H9 (cell line): ENCODE data around the gene METRN. TPM values are rescaled to one million over a fixed set of nuclear protein-coding genes. Genes with fewer than 3 reads are reported as not detected.
A peak's percentile ranks its signal among the peaks of the same experiment; 100 is the strongest.

Source experiments
- DNase-seq: peaks from one replicate; pipeline ENCODE4 v3.0.0-alpha.2; 2017
- H2AFZ ChIP-seq: one replicate; pipeline ENCODE4 v1.6.1; 2013; ENCODE audit warnings: mild to moderate bottlenecking, low read length, control low read depth, moderate library complexity
- H2AK5ac ChIP-seq: 2 replicates; pipeline ENCODE4 v1.6.1; 2013; ENCODE audit warnings: low read length, control low read depth, mixed read lengths; ENCODE audit not compliant: insufficient read length
- H2BK120ac ChIP-seq: one replicate; pipeline ENCODE4 v1.6.1; 2013; ENCODE audit warnings: low read depth, mild to moderate bottlenecking, low read length, control low read depth, inconsistent platforms; ENCODE audit not compliant: poor library complexity, severe bottlenecking
- H2BK12ac ChIP-seq: 2 replicates; pipeline ENCODE4 v1.6.1; 2013; ENCODE audit warnings: low read length, control low read depth, mixed read lengths, low read depth; ENCODE audit not compliant: insufficient read length
- H2BK15ac ChIP-seq: 2 replicates; pipeline ENCODE4 v1.6.1; 2013; ENCODE audit warnings: low read depth, low read length, control low read depth
- H2BK20ac ChIP-seq: one replicate; pipeline ENCODE4 v1.6.1; 2013; ENCODE audit warnings: low read depth, mild to moderate bottlenecking, low read length, control low read depth, inconsistent platforms; ENCODE audit not compliant: poor library complexity, severe bottlenecking
- H2BK5ac ChIP-seq: 2 replicates; pipeline ENCODE4 v1.6.1; 2013; ENCODE audit warnings: low read length, control low read depth, mixed read lengths; ENCODE audit not compliant: insufficient read length
- H3K14ac ChIP-seq: 2 replicates; pipeline ENCODE4 v1.6.1; 2013; ENCODE audit warnings: low read length, control low read depth; ENCODE audit not compliant: insufficient read depth
- H3K18ac ChIP-seq: 2 replicates; pipeline ENCODE4 v1.6.1; 2013; ENCODE audit warnings: low read depth, mild to moderate bottlenecking, mixed read lengths, low read length, control low read depth; ENCODE audit not compliant: insufficient read length
- H3K23ac ChIP-seq: 2 replicates; pipeline ENCODE4 v1.6.1; 2013; ENCODE audit warnings: low read length, control low read depth, mixed read lengths, low read depth; ENCODE audit not compliant: insufficient read length
- H3K23me2 ChIP-seq: 2 replicates; pipeline ENCODE4 v1.6.1; 2013; ENCODE audit warnings: low read depth, mild to moderate bottlenecking, mixed read lengths, low read length, control low read depth; ENCODE audit not compliant: insufficient read length, poor library complexity, severe bottlenecking
- H3K27ac ChIP-seq: 2 replicates; pipeline ENCODE4 v1.5.1; 2013; ENCODE audit warnings: low read length, control low read depth, mixed read lengths, low read depth; ENCODE audit not compliant: insufficient read length
- H3K27me3 ChIP-seq: 2 replicates; pipeline ENCODE4 v1.6.1; 2013; ENCODE audit warnings: low read length, control low read depth, inconsistent platforms; ENCODE audit not compliant: insufficient read depth
- H3K4ac ChIP-seq: 2 replicates; pipeline ENCODE4 v1.6.1; 2013; ENCODE audit warnings: low read depth, mild to moderate bottlenecking, control low read depth, inconsistent platforms, low read length, moderate library complexity
- H3K4me1 ChIP-seq: 2 replicates; pipeline ENCODE4 v1.6.1; 2013; ENCODE audit warnings: low read length, control low read depth, inconsistent platforms; ENCODE audit not compliant: insufficient read depth
- H3K4me2 ChIP-seq: 2 replicates; pipeline ENCODE4 v1.6.1; 2013; ENCODE audit warnings: low read length, control low read depth, mixed read lengths; ENCODE audit not compliant: insufficient read length, insufficient read depth
- H3K56ac ChIP-seq: 2 replicates; pipeline ENCODE4 v1.6.1; 2013; ENCODE audit warnings: low read depth, mild to moderate bottlenecking, mixed read lengths, low read length, control low read depth; ENCODE audit not compliant: insufficient read length
- H3K79me1 ChIP-seq: 2 replicates; pipeline ENCODE4 v1.6.1; 2013; ENCODE audit warnings: low read depth, mild to moderate bottlenecking, moderate library complexity, low read length, control low read depth, inconsistent platforms; ENCODE audit not compliant: insufficient read depth, poor library complexity, severe bottlenecking
- H3K79me2 ChIP-seq: 2 replicates; pipeline ENCODE4 v1.6.1; 2013; ENCODE audit warnings: low read length, control low read depth, inconsistent platforms; ENCODE audit not compliant: insufficient read depth
- H3K9ac ChIP-seq: 2 replicates; pipeline ENCODE4 v1.6.1; 2013; ENCODE audit warnings: low read length, control low read depth, mixed read lengths; ENCODE audit not compliant: insufficient read length; ENCODE audit errors: extremely low read depth
- H3K9me3 ChIP-seq: one replicate; pipeline ENCODE4 v1.6.1; 2013; ENCODE audit warnings: low read depth, low read length, inconsistent platforms; ENCODE audit not compliant: control insufficient read depth
- H3T11ph ChIP-seq: one replicate; pipeline ENCODE4 v1.6.1; 2013; ENCODE audit warnings: mild to moderate bottlenecking, low read length, control low read depth, inconsistent platforms
- H4K20me1 ChIP-seq: one replicate; pipeline ENCODE4 v1.6.1; 2013; ENCODE audit not compliant: control insufficient read depth, insufficient read length, insufficient read depth
- H4K5ac ChIP-seq: 2 replicates; pipeline ENCODE4 v1.6.1; 2013; ENCODE audit warnings: low read depth, mild to moderate bottlenecking, mixed read lengths, low read length, control low read depth; ENCODE audit not compliant: insufficient read length
- H4K8ac ChIP-seq: replicated peaks from 2 replicates; pipeline ENCODE4 v1.6.1; 2013; ENCODE audit warnings: low read length, control low read depth, mixed read lengths, low read depth; ENCODE audit not compliant: insufficient read length
- H4K91ac ChIP-seq: 2 replicates; pipeline ENCODE4 v1.6.1; 2013; ENCODE audit warnings: low read depth, mild to moderate bottlenecking, moderate library complexity, mixed read lengths, low read length, control low read depth; ENCODE audit not compliant: insufficient read length
- H3K27ac Mint-ChIP-seq, 3 experiments: 2 replicates in 2 of 3; 3 replicates in 1 of 3; pipeline ENCODE4 v1.8.0; 2020 to 2021; ENCODE audit warnings: mixed read lengths in 3 of 3, mild to moderate bottlenecking in 1 of 3, moderate library complexity in 1 of 3
- H3K27me3 Mint-ChIP-seq: 2 replicates; pipeline ENCODE4 v1.8.0; 2021; ENCODE audit warnings: low read depth, mild to moderate bottlenecking, moderate library complexity, mixed read lengths
- H3K36me3 Mint-ChIP-seq, 3 experiments: 2 replicates in 2 of 3; 3 replicates in 1 of 3; pipeline ENCODE4 v1.8.0; 2020 to 2021; ENCODE audit warnings: low read depth in 3 of 3, mixed read lengths in 3 of 3; ENCODE audit not compliant: insufficient read depth in 1 of 3
- H3K4me1 Mint-ChIP-seq, 2 experiments: 2 replicates each; pipeline ENCODE4 v1.8.0; 2020; ENCODE audit warnings: mixed read lengths in 2 of 2
- H3K4me3 Mint-ChIP-seq, 2 experiments: 2 replicates in 1 of 2; 3 replicates in 1 of 2; pipeline ENCODE4 v1.8.0; 2020 to 2021; ENCODE audit warnings: mild to moderate bottlenecking in 2 of 2, mixed read lengths in 2 of 2, moderate library complexity in 1 of 2
- H3K9me3 Mint-ChIP-seq, 2 experiments: 2 replicates in 1 of 2; 3 replicates in 1 of 2; pipeline ENCODE4 v1.8.0; 2020; ENCODE audit warnings: mild to moderate bottlenecking in 2 of 2, mixed read lengths in 2 of 2, moderate library complexity in 1 of 2
- WGBS: extraction: QIAGEN DNeasy Blood & Tissue Kit; methylation state at CpG from one replicate; pipeline ENCODE4 v1.1.7; 2013; ENCODE audit warnings: missing lambda C conversion rate, low lambda C conversion rate, mixed read lengths; ENCODE audit not compliant: insufficient read length; ENCODE audit errors: extremely low coverage; 5-methylcytosine and 5-hydroxymethylcytosine counted together
- total RNA-seq: library from RNA; stranded (reverse); gene quantifications from 2 replicates; pipeline ENCODE4 v1.2.1, GENCODE V29; 2021
- TF ChIP-seq, protein P1 (sequence below): fragments of 200-600 bp; sonication (generic); conservative IDR thresholded peaks from 3 replicates; pipeline ENCODE4 v1.8.0; 2021; ENCODE audit warnings: antibody characterized with exemption, mild to moderate bottlenecking

Gene METRN
- total RNA-seq, 1 experiment from 2014 or later, result 26.2 TPM

DNA sequence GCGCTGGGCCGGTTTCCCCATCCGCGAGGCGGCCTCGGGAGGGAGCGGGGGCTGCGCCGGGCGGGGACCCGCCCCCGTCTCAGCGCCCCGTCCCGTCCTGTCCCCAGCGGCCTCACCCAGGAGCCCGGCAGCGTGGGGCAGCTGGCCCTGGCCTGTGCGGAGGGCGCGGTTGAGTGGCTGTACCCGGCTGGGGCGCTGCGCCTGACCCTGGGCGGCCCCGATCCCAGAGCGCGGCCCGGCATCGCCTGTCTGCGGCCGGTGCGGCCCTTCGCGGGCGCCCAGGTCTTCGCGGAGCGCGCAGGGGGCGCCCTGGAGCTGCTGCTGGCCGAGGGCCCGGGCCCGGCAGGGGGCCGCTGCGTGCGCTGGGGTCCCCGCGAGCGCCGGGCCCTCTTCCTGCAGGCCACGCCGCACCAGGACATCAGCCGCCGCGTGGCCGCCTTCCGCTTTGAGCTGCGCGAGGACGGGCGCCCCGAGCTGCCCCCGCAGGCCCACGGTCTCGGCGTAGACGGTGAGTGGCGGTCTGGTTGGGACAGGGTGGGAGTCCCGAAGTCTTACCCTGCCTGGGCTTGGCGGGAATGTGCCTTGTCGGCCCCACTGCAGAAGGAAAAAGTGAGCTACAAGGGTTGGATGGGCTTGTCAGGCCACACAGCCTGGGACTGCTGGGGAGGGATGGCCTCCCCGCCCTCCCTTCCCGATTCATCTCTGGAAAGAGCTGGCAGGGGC is 720 bp downstream of the METRN start:
- Histone ChIP-seq H3K23me2 (peaks cover 8% of the 10 kb centered on the region), H3K4me2 (peak overlapping the region; percentile 30), H3K9me3 (no peaks in the 10 kb centered on the region), H2BK5ac (no peak overlapping the region), H3K79me1 (no peaks in the 10 kb centered on the region), H4K8ac (no peak overlapping the region), H2BK20ac (no peak overlapping the region), H4K20me1 (no peaks in the 10 kb centered on the region), H3K4ac (no peak overlapping the region), H2BK12ac (no peak overlapping the region), H2BK15ac (no peak overlapping the region), H4K5ac (no peak overlapping the region), H3K56ac (no peak overlapping the region), H3T11ph (no peak overlapping the region), H3K4me1 (no peaks in the 10 kb centered on the region), H2AFZ (no peak overlapping the region), H2AK5ac (no peak overlapping the region), H3K14ac (no peak overlapping the region), H2BK120ac (no peak overlapping the region), H4K91ac (no peak overlapping the region), H3K79me2 (no peaks in the 10 kb centered on the region), H3K23ac (no peak overlapping the region), H3K27ac (no peak overlapping the region), H3K18ac (no peak overlapping the region), H3K27me3 (no peaks in the 10 kb centered on the region; the same call in 1 of the 2 replicates), H3K9ac (no peak overlapping the region)
- Mint-ChIP-seq H3K27ac (no peak overlapping the region), H3K9me3 (no peaks in the 10 kb centered on the region; a peak in 2 of 5 replicates), H3K4me1 (peaks cover 17 to 31% of the 10 kb centered on the region in 2 experiments), H3K36me3 (no peaks in the 10 kb centered on the region), H3K27me3 (peaks cover 54% of the 10 kb centered on the region), H3K4me3 (peak overlapping the region; percentile 55 to 78)
- DNase-seq, result peak; percentile 49
- TF ChIP-seq, protein P1, sequence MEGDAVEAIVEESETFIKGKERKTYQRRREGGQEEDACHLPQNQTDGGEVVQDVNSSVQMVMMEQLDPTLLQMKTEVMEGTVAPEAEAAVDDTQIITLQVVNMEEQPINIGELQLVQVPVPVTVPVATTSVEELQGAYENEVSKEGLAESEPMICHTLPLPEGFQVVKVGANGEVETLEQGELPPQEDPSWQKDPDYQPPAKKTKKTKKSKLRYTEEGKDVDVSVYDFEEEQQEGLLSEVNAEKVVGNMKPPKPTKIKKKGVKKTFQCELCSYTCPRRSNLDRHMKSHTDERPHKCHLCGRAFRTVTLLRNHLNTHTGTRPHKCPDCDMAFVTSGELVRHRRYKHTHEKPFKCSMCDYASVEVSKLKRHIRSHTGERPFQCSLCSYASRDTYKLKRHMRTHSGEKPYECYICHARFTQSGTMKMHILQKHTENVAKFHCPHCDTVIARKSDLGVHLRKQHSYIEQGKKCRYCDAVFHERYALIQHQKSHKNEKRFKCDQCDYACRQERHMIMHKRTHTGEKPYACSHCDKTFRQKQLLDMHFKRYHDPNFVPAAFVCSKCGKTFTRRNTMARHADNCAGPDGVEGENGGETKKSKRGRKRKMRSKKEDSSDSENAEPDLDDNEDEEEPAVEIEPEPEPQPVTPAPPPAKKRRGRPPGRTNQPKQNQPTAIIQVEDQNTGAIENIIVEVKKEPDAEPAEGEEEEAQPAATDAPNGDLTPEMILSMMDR, result peak; percentile 44; the same call in 2 of the 3 replicates
- no CpG with 5 or more reads among the region's 74 CpGs for WGBS
